HEK293 (cell line): ENCODE measurements around the gene MYOG.

Experiments used
- CTCF ChIP-seq: fragments of 450-650 bp; formaldehyde crosslinking; IDR thresholded peaks from 2 replicates; pipeline ENCODE4 v1.5.1; 2016; ENCODE audit warnings: missing biosample characterization, missing genetic modification characterization
- ELK4 ChIP-seq: IDR thresholded peaks from 2 replicates; pipeline ENCODE4 v1.6.1; 2011; ENCODE audit warnings: mild to moderate bottlenecking, low read depth, low read length, borderline replicate concordance
- GFI1B ChIP-seq: fragments of 450-650 bp; formaldehyde crosslinking; IDR thresholded peaks from 2 replicates; pipeline ENCODE4 v1.5.1; 2016; ENCODE audit warnings: missing biosample characterization, missing genetic modification characterization
- GLIS1 ChIP-seq: fragments of 450-650 bp; formaldehyde crosslinking; IDR thresholded peaks from 2 replicates; pipeline ENCODE4 v1.5.1; 2016; ENCODE audit warnings: missing biosample characterization, missing genetic modification characterization
- KLF10 ChIP-seq: fragments of 450-650 bp; IDR thresholded peaks from 2 replicates; pipeline ENCODE4 v1.5.1; 2018; ENCODE audit warnings: missing biosample characterization, mild to moderate bottlenecking, missing genetic modification characterization
- ZFP37 ChIP-seq: fragments of 450-650 bp; formaldehyde crosslinking; IDR thresholded peaks from 2 replicates; pipeline ENCODE4 v1.5.1; 2016; ENCODE audit warnings: missing biosample characterization, missing genetic modification characterization

GRCh38 chr1:203091199-203091477 lies 5.3 kb upstream of the MYOG start:
- TF ChIP-seq KLF10 (no peak), ZFP37 (tag by site-specific recombination) (no peak), GLIS1 (no peak), ELK4 (no peak), GFI1B (tag by site-specific recombination) (no peak), CTCF (no peak)
